B cell (primary cell): Measurements from ENCODE around the gene SLC27A3. TPM values are rescaled to one million over a fixed set of nuclear protein-coding genes. Genes with fewer than 3 reads are reported as not detected.
A peak's percentile ranks its signal among the peaks of the same experiment; 100 is the strongest.

Experiments
- ATAC-seq: fragments of 200-7000 bp; cut with Tn5 transposase; one replicate; pipeline ENCODE4 v1.10.0; 2021; ENCODE audit warnings: low read depth, mild to moderate bottlenecking, moderate number of reproducible peaks, moderate library complexity
- CTCF ChIA-PET: fragments of 350-600 bp; sonication (Branson Sonifier 250); formaldehyde crosslinking; loops from one replicate; lab custom pipeline; 2021; ENCODE audit warnings: antibody characterized with exemption, inconsistent platforms; lab: Charles Lee
- POLR2A ChIA-PET: fragments of 350-600 bp; sonication (Branson Sonifier 250); formaldehyde crosslinking; loops from one replicate; lab custom pipeline; 2021; ENCODE audit warnings: antibody characterized with exemption; lab: Charles Lee
- DNase-seq: peaks from one replicate; pipeline ENCODE4 v3.0.0; 2013
- H2AFZ ChIP-seq: 2 replicates; pipeline ENCODE4 v1.6.1; 2012; ENCODE audit warnings: mild to moderate bottlenecking, low read depth, low read length; ENCODE audit not compliant: insufficient read depth, poor library complexity, severe bottlenecking
- H3K27ac ChIP-seq, 2 donors: 1 replicate in 1 of 2; 2 replicates in 1 of 2; pipeline ENCODE4 v1.5.1; 2012 to 2013; ENCODE audit warnings: low read length in 2 of 2, mild to moderate bottlenecking in 2 of 2, moderate library complexity in 1 of 2
- H3K27me3 ChIP-seq, 4 experiments: fragments of 200-600 bp in 1 of 4; sonication (generic) in 1 of 4; replicated peaks in 1 of 4; 1 replicate in 2 of 4; 2 replicates in 2 of 4; pipeline versions ENCODE4 v1.6.1 to v1.7.0; 2013 to 2016; ENCODE audit warnings: low read length in 3 of 4, mild to moderate bottlenecking in 2 of 4, mixed read lengths in 1 of 4, moderate library complexity in 1 of 4; ENCODE audit not compliant: insufficient read depth in 4 of 4, control insufficient read depth in 3 of 4; ENCODE audit errors: control extremely low read depth in 1 of 4
- H3K36me3 ChIP-seq, 2 experiments: replicated peaks in 1 of 2; 1 replicate in 1 of 2; 2 replicates in 1 of 2; pipeline versions ENCODE4 v1.6.1 to v1.7.1; 2013; ENCODE audit warnings: low read length in 1 of 2; ENCODE audit not compliant: insufficient read depth in 2 of 2, control insufficient read depth in 1 of 2; ENCODE audit errors: control extremely low read depth in 1 of 2, extremely low read depth in 1 of 2
- H3K4me1 ChIP-seq, 2 donors: fragments of 200-600 bp in 1 of 2; sonication (generic) in 1 of 2; 1 replicate in 1 of 2; 2 replicates in 1 of 2; pipeline versions ENCODE4 v1.5.1 to v1.6.1; 2013 to 2017; ENCODE audit warnings: low read length in 2 of 2; ENCODE audit not compliant: control insufficient read depth in 2 of 2, insufficient read depth in 2 of 2
- H3K4me2 ChIP-seq: replicated peaks from 2 replicates; pipeline ENCODE3; 2012; ENCODE audit warnings: mild to moderate bottlenecking, low read depth, low read length; ENCODE audit not compliant: poor library complexity, severe bottlenecking
- H3K4me3 ChIP-seq, 5 experiments: fragments of 200-600 bp in 1 of 5; sonication (generic) in 1 of 5; 1 replicate in 3 of 5; 2 replicates in 2 of 5; pipeline versions ENCODE4 v1.5.1 to v1.7.0; 2011 to 2016; ENCODE audit warnings: low read length in 4 of 5, mild to moderate bottlenecking in 4 of 5, low read depth in 2 of 5, control low read depth in 1 of 5, moderate library complexity in 1 of 5; ENCODE audit not compliant: insufficient read depth in 1 of 5; ENCODE audit errors: control extremely low read depth in 1 of 5, extremely low read depth in 1 of 5
- H3K79me2 ChIP-seq: fragments of 200-600 bp; sonication (generic); one replicate; pipeline ENCODE4 v1.6.0; 2016; ENCODE audit warnings: low read length; ENCODE audit not compliant: control insufficient read depth, insufficient read depth
- H3K9ac ChIP-seq: fragments of 200-600 bp; sonication (generic); 2 replicates; pipeline ENCODE4 v1.6.1; 2017; ENCODE audit warnings: mild to moderate bottlenecking, low read length, moderate library complexity
- H3K9me3 ChIP-seq, 3 donors: one replicate each; pipeline versions ENCODE4 v1.6.1 to v1.7.1; 2013; ENCODE audit warnings: low read length in 2 of 3; ENCODE audit not compliant: control insufficient read depth in 2 of 3, insufficient read depth in 1 of 3; ENCODE audit errors: control extremely low read depth in 1 of 3
- H4K20me1 ChIP-seq: 2 replicates; pipeline ENCODE4 v1.6.0; 2012; ENCODE audit warnings: mild to moderate bottlenecking, low read length; ENCODE audit not compliant: insufficient read depth, control insufficient read depth, poor library complexity, severe bottlenecking
- H3K27ac Mint-ChIP-seq: one replicate; pipeline ENCODE4 v1.8.0; 2021; ENCODE audit warnings: mixed read lengths
- H3K27me3 Mint-ChIP-seq: one replicate; pipeline ENCODE4 v1.8.0; 2021; ENCODE audit warnings: mixed read lengths
- H3K4me1 Mint-ChIP-seq: one replicate; pipeline ENCODE4 v1.8.0; 2021; ENCODE audit warnings: mixed read lengths
- H3K4me3 Mint-ChIP-seq: one replicate; pipeline ENCODE4 v1.8.0; 2021; ENCODE audit warnings: mixed read lengths
- H3K9me3 Mint-ChIP-seq: one replicate; pipeline ENCODE4 v1.8.0; 2022; ENCODE audit warnings: mixed read lengths; ENCODE audit not compliant: insufficient read depth
- EZH2 ChIP-seq: IDR thresholded peaks from 2 replicates; pipeline ENCODE4 v1.6.1; 2012; ENCODE audit warnings: borderline replicate concordance, low read depth, mild to moderate bottlenecking, moderate library complexity, low read length; ENCODE audit not compliant: insufficient read depth, poor library complexity, severe bottlenecking
- WGBS: methylation state at CpG from one replicate; pipeline ENCODE4 v1.1.5; 2013; ENCODE audit warnings: missing lambda C conversion rate; ENCODE audit not compliant: insufficient coverage; 5-methylcytosine and 5-hydroxymethylcytosine counted together
- intact Hi-C: fragments of 100-400 bp; cut with micrococcal nuclease; formaldehyde crosslinking; loops from one replicate; pipeline ENCODE4 v1.10.0; 2022
- polyA plus RNA-seq: library from polyadenylated mRNA; depleted of rRNA; stranded (reverse); fragments of >200 nt; gene quantifications from 2 replicates; pipeline ENCODE4 v1.2.3, GENCODE V29; 2012
- total RNA-seq, 2 donors: library from RNA; stranded (reverse); fragments of 120-200 nt in 1 of 2; gene quantifications; 1 replicate in 1 of 2; 2 replicates in 1 of 2; pipeline versions ENCODE4 v1.2.3 to v1.2.4, GENCODE V29; 2013 to 2022
- TF ChIP-seq, protein P1 (sequence below): fragments of 200-600 bp; IDR thresholded peaks from one replicate; pipeline ENCODE4 v1.8.0; 2022; ENCODE audit warnings: antibody characterized with exemption, mild to moderate bottlenecking

SLC27A3 gene
- total and polyA plus RNA-seq, 2 donors (not counting 1 experiment from before 2014, with no cell fraction given) = 15.6 to 19.4 TPM

- H3K27me3 Mint-ChIP-seq = no peaks in the 10 kb centered on the region
- Histone ChIP-seq H3K9me3 (no peaks in the 10 kb centered on the region), H3K27ac (no peak overlapping the region), H3K4me1 (peaks cover 25 to 35% of the 10 kb centered on the region in 2 donors), H3K9ac (no peak overlapping the region), H3K36me3 (peaks cover 0 to 45% of the 10 kb centered on the region in 2 experiments), H4K20me1 (peaks cover 3% of the 10 kb centered on the region), H3K4me2 (peak overlapping the region; percentile 51), H3K4me3 (no peak overlapping the region), H3K79me2 (no peaks in the 10 kb centered on the region), H2AFZ (no peak overlapping the region), H3K27me3 (no peaks in the 10 kb centered on the region)
- intact Hi-C loops = no loop called here
- H3K27ac Mint-ChIP-seq = no peak overlapping the region
- POLR2A ChIA-PET = interaction anchor here (0.6 to 1.1 kb wide), 4 partner anchors 22 to 219 kb away, joined by 3 to 7 read pairs (median 4); partner anchors contain the start of gene RPS27
- H3K4me1 Mint-ChIP-seq = peaks cover 35% of the 10 kb centered on the region
- CTCF ChIA-PET = interaction anchor here (0.6 to 2.0 kb wide), 5 partner anchors 12 to 261 kb away, joined by 3 to 5 read pairs (median 3); no protein-coding TSS in a partner anchor
- DNase-seq (no peak), ATAC-seq (no peak)
- no peak for TF ChIP-seq EZH2
- TF ChIP-seq, protein P1, sequence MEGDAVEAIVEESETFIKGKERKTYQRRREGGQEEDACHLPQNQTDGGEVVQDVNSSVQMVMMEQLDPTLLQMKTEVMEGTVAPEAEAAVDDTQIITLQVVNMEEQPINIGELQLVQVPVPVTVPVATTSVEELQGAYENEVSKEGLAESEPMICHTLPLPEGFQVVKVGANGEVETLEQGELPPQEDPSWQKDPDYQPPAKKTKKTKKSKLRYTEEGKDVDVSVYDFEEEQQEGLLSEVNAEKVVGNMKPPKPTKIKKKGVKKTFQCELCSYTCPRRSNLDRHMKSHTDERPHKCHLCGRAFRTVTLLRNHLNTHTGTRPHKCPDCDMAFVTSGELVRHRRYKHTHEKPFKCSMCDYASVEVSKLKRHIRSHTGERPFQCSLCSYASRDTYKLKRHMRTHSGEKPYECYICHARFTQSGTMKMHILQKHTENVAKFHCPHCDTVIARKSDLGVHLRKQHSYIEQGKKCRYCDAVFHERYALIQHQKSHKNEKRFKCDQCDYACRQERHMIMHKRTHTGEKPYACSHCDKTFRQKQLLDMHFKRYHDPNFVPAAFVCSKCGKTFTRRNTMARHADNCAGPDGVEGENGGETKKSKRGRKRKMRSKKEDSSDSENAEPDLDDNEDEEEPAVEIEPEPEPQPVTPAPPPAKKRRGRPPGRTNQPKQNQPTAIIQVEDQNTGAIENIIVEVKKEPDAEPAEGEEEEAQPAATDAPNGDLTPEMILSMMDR = no peak
- H3K4me3 Mint-ChIP-seq = no peak overlapping the region
- no peaks in the 10 kb centered on the region for H3K9me3 Mint-ChIP-seq
- no CpG with 5 or more reads among the region's 2 CpGs for WGBS
Observed at GRCh38 chr1:153771261-153771660, 3.9 kb upstream of the SLC27A3 start.

- ATAC-seq = no peak
- 85% methylated on average over 16 of the region's 21 CpGs for WGBS
- ChIA-PET CTCF (interaction anchor here (0.7 to 2.0 kb wide), 7 partner anchors 12 to 556 kb away, joined by 3 to 5 read pairs (median 3); no protein-coding TSS in a partner anchor), POLR2A (interaction anchor here (0.7 kb wide), 1 partner anchor 100 kb away, joined by 4 read pairs; no protein-coding TSS in a partner anchor)
- H2AFZ ChIP-seq = no peak overlapping the region
- intact Hi-C loops = no loop called here
- Mint-ChIP-seq H3K27ac (no peak overlapping the region), H3K4me3 (no peak overlapping the region), H3K4me1 (peaks cover 41% of the 10 kb centered on the region), H3K27me3 (no peaks in the 10 kb centered on the region), H3K9me3 (no peaks in the 10 kb centered on the region)
- peaks cover 28 to 42% of the 10 kb centered on the region in 2 donors for H3K4me1 ChIP-seq
- H3K4me2 ChIP-seq = peak overlapping the region; percentile 51
- H3K9me3 ChIP-seq = no peaks in the 10 kb centered on the region
- H3K27ac ChIP-seq = no peak overlapping the region
- H3K4me3 ChIP-seq = no peak overlapping the region
- H3K36me3 ChIP-seq = peaks cover 0 to 45% of the 10 kb centered on the region in 2 experiments
- TF ChIP-seq EZH2 = no peak
- TF ChIP-seq, protein P1 = no peak
- peaks cover 9% of the 10 kb centered on the region for H4K20me1 ChIP-seq
- H3K27me3 ChIP-seq = no peaks in the 10 kb centered on the region
- no peak overlapping the region for H3K9ac ChIP-seq
- peak; percentile 31 for DNase-seq
- peaks cover 6% of the 10 kb centered on the region for H3K79me2 ChIP-seq
Observed at GRCh38 chr1:153771841-153772593, 3.2 kb upstream of the SLC27A3 start.
